Measurements from ENCODE around the gene SPATC1L.
"Not testable (repeated sequence)": the region's sequence is repeated elsewhere in the genome, so short reads cannot be mapped to it uniquely, and the experiment has no call there.

SPATC1L gene

GRCh38 chr21:46214478-46215340 is 30.4 kb upstream of the SPATC1L start:
- no peak for DNase-seq

GRCh38 chr21:46213620-46214286 is 29.5 kb upstream of the SPATC1L start:
- DNase-seq, result no peak

GRCh38 chr21:46212721-46213484 is 28.6 kb upstream of the SPATC1L start:
- DNase-seq, result no peak

DNA sequence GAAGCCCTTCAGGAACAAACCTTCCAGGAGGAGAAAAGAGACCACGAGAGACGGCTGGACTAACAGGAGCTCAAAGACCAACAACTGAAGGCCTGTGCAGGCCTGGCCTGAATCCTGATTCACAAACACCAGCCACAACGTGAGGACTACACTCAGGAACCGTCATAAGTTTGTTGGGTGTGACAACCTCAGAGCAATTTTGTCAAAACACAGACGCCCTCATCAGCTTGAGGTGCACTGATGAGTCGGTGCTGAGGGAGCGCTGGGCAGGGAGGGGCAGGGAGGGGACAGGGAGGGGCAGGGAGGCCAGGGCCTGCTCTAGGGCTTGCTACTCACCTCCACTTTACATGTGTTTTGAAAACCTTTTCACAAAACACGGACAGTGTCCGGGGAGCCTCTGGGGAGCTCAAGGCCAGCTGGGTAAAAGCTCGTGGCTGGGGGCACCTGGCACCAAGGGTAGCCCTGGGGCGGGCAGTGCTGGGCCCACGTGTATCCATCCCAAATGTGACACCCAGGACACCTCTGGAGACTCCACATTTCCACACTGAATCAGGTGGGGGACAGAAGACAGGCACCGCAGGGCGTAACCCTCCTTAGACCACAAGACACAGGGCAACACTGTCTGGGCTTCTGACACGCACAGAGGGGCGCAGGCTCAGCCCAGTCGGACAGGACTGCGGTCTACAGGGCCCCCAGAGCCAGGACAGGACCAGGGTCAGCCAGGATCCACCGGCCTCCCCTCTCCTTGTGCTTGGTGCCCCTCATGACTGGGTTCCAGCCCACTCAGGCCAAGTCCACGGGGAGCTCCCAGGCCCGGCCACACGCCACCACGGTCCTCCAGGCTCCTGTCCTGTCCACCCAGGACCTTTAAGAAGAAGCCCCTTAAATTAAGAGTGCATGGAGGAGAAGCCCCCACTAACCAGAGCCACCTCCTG is 27.8 kb upstream of the SPATC1L start:
- no peak for DNase-seq

DNA sequence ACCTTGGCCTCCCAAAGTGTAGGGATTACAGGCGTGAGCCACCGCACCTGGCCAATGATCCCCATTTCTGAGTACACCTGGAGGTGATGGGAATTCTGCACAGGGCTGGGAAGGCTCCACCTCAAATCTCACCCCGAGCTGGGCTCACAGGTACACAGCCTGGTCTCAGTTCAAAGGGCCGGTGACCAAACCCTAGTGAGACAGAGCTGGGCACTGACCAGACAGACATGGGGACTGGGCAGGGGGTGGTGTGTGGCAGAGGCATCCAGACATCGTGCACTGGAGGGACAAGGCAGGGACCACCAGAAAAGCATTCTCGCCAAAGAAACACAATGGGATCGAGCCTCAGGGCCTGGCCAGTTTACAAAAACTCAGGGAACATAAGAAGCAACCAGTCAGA is 27.1 kb upstream of the SPATC1L start:
- no peak for DNase-seq

- no peak for DNase-seq
Observed at GRCh38 chr21:46210378-46211136, 26.3 kb upstream of the SPATC1L start.

- DNase-seq, result no peak
Observed at GRCh38 chr21:46208761-46209721, 24.8 kb upstream of the SPATC1L start.

DNA sequence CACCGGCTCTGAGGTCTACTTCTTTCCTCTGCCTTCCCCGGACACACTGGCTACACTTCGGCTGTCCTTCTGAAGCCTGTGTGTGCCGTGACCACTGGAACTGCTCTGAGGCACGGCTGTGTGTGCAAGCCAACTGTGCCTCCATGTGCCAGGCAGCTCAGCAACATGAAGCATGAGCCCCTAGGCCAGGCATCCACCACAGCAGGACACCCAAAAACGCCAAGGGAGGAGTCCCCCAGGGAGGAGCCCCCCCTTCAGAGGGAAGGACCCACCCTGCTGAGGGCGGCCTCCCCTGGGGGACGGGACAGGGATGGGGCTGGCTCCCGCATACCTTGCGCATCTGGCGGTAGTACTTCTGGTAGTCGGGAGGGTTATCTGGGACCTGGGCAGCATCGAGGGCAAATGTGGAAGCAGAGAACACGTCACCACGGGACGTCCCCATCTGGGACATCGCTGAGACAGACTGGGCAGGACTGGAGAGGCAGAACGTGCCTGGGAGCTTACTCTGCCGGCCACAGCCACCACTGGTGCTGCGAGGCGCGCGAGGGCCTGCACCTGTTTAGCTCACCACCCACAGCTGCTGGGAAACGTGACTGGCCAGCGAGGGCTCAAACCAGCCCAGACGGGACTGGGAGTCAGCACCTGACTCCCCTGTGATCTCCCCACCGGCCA is 23.8 kb upstream of the SPATC1L start:
- DNase-seq, result no peak

DNA sequence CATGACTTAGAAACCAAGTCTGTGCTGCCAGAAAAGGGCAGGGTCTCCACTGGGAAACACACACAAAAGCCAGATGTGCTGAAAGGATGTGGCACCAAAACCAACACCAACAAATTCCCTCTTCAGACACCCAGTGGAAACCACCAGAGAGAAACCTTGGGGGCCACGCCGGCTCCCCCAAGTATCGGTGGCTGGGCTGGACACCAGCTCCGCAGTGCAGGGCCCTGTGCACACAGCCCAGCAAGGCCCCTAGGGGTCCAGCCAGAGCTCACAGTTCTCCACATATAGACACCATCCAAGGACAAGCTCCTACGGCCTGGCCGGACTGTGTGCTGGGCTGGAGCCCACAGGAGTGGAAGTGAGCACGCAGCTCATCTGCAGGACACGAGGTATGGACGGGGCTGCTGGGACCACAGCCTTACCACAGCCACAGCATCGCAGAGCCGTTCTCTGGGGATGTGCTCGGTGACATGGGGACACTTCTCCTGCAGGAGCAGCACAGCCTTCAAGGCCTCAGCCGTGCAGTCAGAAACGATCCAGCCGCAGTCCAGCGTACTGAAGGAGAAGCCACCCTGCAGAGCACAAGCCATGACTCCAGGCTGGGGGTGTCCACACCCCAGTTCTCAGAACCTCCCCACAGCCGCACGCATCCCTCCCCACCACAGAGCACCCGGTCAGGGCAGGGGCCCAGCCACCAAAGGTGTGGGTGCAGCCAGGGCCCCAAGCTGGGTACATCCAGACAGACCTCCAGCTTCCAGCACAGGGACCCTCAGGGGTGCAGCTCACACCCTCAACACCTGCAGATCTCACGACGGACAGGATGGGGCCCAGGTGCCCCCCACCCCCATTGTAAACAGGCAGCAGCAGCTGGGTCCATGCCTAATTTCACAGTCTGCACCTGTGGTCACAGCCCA is 23.0 kb upstream of the SPATC1L start:
- no peak for DNase-seq

GRCh38 chr21:46206163-46207005 is 22.1 kb upstream of the SPATC1L start:
- no peak for DNase-seq

DNA sequence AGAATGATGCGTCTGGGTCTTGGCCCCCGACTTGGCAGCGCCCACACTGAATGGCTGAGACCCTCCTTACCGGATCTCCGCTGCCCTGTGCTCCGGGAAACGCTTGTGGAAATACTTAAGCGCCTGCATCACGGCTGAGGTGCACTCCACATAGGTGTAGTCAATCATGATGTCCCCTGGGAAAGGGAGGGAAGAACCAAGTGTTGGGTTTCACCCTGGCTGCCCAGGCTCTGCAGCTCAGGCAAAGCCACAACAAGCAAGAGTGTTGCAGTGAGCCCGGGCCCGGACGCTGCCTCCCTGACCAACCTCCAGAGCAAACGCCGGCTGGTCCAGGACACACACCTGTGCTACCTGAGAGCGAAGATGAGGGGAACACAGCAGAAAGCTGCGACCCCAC is 21.5 kb upstream of the SPATC1L start:
- no peak for DNase-seq

DNA sequence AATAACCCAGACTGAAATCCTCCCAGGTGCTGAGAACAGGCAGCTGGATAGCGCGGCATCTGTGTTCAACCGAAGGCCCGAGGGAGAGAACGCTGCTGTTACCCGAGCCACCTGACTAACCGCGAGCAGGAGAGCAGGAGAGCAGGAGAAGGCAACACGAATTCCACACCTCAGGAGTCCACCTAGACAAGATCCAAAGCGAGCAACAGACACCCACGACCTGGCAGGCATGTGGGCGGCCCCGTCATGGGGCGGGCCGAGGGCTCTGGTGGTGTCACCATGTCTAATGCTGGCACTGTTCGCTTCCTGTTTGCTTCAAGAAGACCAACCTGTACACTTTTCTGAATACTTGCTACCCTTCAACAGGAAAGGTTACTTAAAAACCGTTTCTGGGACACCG is 20.9 kb upstream of the SPATC1L start:
- DNase-seq, result no peak

DNA sequence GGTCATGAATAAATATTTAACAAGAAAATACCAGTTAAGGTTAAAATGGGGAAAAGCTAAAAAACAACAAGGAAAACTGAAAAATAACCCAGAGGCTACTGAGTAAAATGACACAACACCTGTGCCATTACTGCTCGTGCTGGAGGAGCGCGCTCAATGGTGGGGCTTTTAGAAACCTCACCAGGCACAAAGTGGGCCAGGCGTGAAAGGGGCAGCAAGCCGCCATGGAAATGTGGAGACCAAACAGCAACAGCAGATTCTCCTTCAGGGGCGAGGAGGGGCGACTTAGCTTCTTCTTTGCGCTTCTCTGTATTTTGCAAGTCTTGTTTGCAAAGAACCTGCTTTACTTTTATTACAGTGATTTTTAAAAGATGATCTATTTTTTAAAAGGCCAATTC is 18.9 kb upstream of the SPATC1L start:
- DNase-seq, result no peak

DNA sequence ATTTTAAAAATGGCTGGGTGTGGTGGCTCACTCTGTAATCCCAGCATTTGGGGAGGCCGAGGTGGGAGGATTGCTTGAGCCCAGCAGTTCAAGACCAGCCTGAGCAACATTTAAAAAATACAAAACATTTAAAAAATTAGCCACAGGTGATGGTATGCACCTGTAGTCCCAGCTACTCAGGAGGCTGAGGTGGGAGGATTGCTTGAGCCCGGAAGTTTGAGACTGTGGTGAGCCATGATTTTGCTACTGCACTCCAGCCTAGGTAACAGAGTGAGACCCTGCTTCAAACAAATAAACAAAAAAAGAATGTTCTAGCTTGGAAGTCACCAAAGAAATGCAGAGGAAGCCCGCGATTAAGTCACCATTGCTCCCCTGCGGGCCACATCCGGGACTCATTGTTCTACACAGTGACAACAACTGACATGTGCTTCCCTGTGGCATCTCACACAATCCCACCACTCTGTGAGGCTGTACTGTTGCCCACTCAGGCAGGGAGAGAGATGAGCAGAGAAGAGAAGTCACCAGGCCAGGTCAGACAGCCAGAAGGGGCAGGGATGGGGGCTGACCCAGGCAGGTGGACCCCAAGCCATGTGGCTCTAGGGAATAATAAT is 18.4 kb upstream of the SPATC1L start:
- DNase-seq, result no peak

DNA sequence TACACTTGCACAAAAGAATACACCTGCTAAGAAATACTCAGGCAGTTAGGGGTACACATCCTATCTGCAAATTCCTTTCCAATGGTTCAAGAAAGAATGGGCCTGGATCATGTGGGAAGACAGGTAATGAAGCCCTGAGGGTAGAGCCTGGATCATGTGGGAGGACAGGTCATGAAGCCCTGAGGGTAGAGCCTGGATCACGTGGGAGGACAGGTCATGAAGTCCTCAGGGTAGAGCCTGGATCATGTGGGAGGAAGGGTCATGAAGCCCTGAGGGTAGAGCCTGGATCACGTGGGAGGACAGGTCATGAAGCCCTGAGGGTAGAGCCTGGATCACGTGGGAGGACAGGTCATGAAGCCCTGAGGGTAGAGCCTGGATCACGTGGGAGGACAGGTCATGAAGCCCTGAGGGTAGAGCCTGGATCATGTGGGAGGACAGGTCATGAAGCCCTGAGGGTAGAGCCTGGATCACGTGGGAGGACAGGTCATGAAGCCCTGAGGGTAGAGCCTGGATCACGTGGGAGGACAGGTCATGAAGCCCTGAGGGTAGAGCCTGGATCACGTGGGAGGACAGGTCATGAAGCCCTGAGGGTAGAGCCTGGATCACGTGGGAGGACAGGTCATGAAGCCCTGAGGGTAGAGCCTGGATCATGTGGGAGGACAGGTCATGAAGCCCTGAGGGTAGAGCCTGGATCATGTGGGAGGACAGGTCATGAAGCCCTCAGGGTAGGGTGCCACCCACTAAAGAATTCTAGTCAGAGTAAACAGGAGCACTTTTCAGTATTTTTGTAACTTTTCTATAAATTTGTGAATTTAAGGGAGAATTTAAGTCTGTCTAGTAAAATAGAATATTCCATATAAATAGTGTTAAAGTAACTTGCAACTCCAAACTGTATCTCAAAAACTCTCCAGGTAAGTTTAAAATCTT is 16.9 kb upstream of the SPATC1L start:
- DNase-seq, result not testable (repeated sequence)

All from inflammatory macrophage treated with lipopolysaccharide for 1 hour (primary cell).